ENCODE results near the gene ZNF182. TPM values are rescaled to one million over a fixed set of nuclear protein-coding genes. Genes with fewer than 3 reads are reported as not detected.
"Not testable (repeated sequence)": the region's sequence is repeated elsewhere in the genome, so short reads cannot be mapped to it uniquely, and the experiment has no call there.

Gene ZNF182
- polyA plus RNA-seq, 3 donors: 1.3 to 2.0 (median 2.0) TPM

GRCh38 chrX:47936224-47936939 is 67.4 kb downstream of the ZNF182 start:
- 13 to 35% (median 18%) methylated on average over 10 to 15 of the region's 15 CpGs for WGBS, 3 donors
- no peak overlapping the region for H3K27ac ChIP-seq (ENCODE audit: low read depth, low read length)

GRCh38 chrX:47933946-47934345 is 69.8 kb downstream of the ZNF182 start:
- no peak overlapping the region for H3K27ac ChIP-seq (ENCODE audit: low read depth, low read length)
- WGBS, 3 donors: 46 to 79% (median 47%) methylated on average over 5 of the region's 5 CpGs

- 70 to 97% (median 94%) methylated on average over 3 of the region's 3 CpGs for WGBS, 3 donors
- not testable (repeated sequence) for H3K27ac ChIP-seq (ENCODE audit: low read depth, low read length)
Observed at GRCh38 chrX:47931970-47932369, 71.8 kb downstream of the ZNF182 start.

DNA sequence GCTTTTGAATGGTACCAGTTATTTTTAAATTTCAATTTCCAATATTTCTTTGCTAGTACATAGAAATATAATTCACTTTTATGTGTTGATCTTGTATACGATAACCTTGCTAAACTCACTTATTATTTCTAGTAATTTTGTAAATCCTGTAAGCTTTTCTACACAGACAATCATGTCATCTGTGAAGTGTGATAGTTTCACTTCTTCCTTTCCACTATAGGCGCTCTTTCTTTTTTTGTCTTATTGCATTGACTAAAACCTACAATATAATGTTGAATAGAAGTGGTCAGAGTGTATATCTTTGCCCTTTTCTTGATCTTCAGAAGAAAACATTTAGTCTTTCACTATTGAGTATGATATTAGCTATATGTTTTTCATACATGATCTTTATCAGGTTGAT is 76.6 kb downstream of the ZNF182 start:
- WGBS, 3 donors: 84 to 97% (median 93%) methylated on average over 2 of the region's 2 CpGs
- H3K27ac ChIP-seq (ENCODE audit: low read depth, low read length): no peak overlapping the region

Other genes with a start within 250 kb of the ZNF182 start
- gene ZNF81, start 167.1 kb downstream of the ZNF182 start, polyA plus RNA-seq: 1 to 10 TPM in 1 of 3 donors, under 1 TPM in 2; 0.11 to 1.4 (median 0.54) TPM
- under 1 TPM in 1 of 3 donors, not detected in 2; 0.15 TPM for gene SPACA5, start 3.0 kb upstream of the ZNF182 start, polyA plus RNA-seq
- 1 to 10 TPM in 2 of 3 donors, under 1 TPM in 1; 0.76 to 2.5 (median 1.2) TPM for gene ZNF630, start 67.7 kb upstream of the ZNF182 start, polyA plus RNA-seq
- gene SPACA5B, start 126.6 kb upstream of the ZNF182 start, polyA plus RNA-seq: not detected
- not detected for gene SSX5, start 192.8 kb upstream of the ZNF182 start, polyA plus RNA-seq